Adrenal gland (tissue), 12 donors: ENCODE data around the gene FANCE. TPM values are rescaled to one million over a fixed set of nuclear protein-coding genes. Genes with fewer than 3 reads are reported as not detected.
"Not testable (repeated sequence)": the region's sequence is repeated elsewhere in the genome, so short reads cannot be mapped to it uniquely, and the experiment has no call there.

Experiments
- DNase-seq, 7 donors: peaks; one replicate each; pipeline ENCODE4 v3.0.0-alpha.2; 2019 to 2020
- H3K27ac ChIP-seq, 5 donors: fragments of 200-600 bp; sonication (generic) in 4 of 5; 1 replicate in 3 of 5; 2 replicates in 2 of 5; pipeline versions ENCODE4 v1.5.1 to v1.8.0; 2016 to 2020; ENCODE audit warnings: mild to moderate bottlenecking in 1 of 5
- H3K27me3 ChIP-seq: fragments of 200-600 bp; 2 replicates; pipeline ENCODE4 v1.8.0; 2021
- H3K36me3 ChIP-seq, 2 donors: fragments of 200-600 bp; replicated peaks in 1 of 2; 1 replicate in 1 of 2; 2 replicates in 1 of 2; pipeline versions ENCODE4 v1.5.1 to v1.8.0; 2018 to 2022
- H3K4me1 ChIP-seq, 2 donors: fragments of 200-600 bp; replicated peaks in 1 of 2; 1 replicate in 1 of 2; 2 replicates in 1 of 2; pipeline versions ENCODE4 v1.5.1 to v1.8.0; 2018 to 2021
- H3K4me3 ChIP-seq, 4 donors: fragments of 200-600 bp; sonication (generic) in 3 of 4; one replicate each; pipeline ENCODE4 v1.5.1; 2016 to 2018
- H3K9me3 ChIP-seq, 3 donors: fragments of 200-600 bp; sonication (generic) in 1 of 3; replicated peaks in 1 of 3; 1 replicate in 2 of 3; 2 replicates in 1 of 3; pipeline versions ENCODE4 v1.5.1 to v1.8.0; 2016 to 2021
- CTCF ChIP-seq, 6 experiments: fragments of 450-650 bp in 4 of 6; fragments of 200-600 bp in 2 of 6; sonication (generic) in 1 of 6; IDR thresholded peaks; 1 replicate in 5 of 6; 2 replicates in 1 of 6; pipeline versions ENCODE4 v1.5.1 to v1.8.0; 2016 to 2021; ENCODE audit warnings: antibody characterized with exemption in 6 of 6, mild to moderate bottlenecking in 2 of 6, moderate library complexity in 1 of 6
- WGBS, 4 donors: extraction: QIAGEN DNeasy Blood & Tissue Kit in 2 of 4; methylation state at CpG; one replicate each; pipeline versions ENCODE4 v1.1.5 to v1.1.7; 2013 to 2017; 5-methylcytosine and 5-hydroxymethylcytosine counted together
- intact Hi-C, 2 donors: fragments of 100-400 bp; cut with DNase I; formaldehyde crosslinking; loops; one replicate each; pipeline versions ENCODE4 v1.14.1 to v1.15.0; 2022 to 2023
- microRNA-seq, 3 donors: library from miRNA; unstranded; fragments of <30 nt; microRNA quantifications; one replicate each; pipeline ENCODE4, GENCODE V29; 2017 to 2020
- polyA plus RNA-seq, 3 donors: library from polyadenylated mRNA; stranded (reverse); fragments of 200-250 nt in 2 of 3; fragments of 350-450 nt in 1 of 3; fragmentation: Illumina TruSeq in 1 of 3; extraction: RNeasy Lipid Tissue Mini Kit (QIAGEN cat#74804) in 1 of 3; gene quantifications; one replicate each; pipeline ENCODE4 v1.2.3, GENCODE V29; 2013 to 2014
- small RNA-seq, 2 donors: library from RNA; depleted of rRNA; stranded (forward); fragments of <200 nt; gene quantifications; one replicate each; pipeline ENCODE3, GENCODE V24; 2016
- total RNA-seq, 9 donors: library from RNA; depleted of rRNA in 4 of 9; stranded (reverse); fragments of >200 nt in 4 of 9; fragments of 120-200 nt in 1 of 9; fragmentation: NEBNext Ultra II Directional in 1 of 9; extraction: Animal tissue kit (Norgen Biotek cat#: 25700) in 1 of 9; gene quantifications; one replicate each; pipeline versions ENCODE4 v1.1.0 to v1.2.4, GENCODE V29; 2013 to 2023
- donor health status: healthy with polysubstance abuse.
- donor health status: Bipolar disorder and iron deficiency.
- donor health status: DM: yes; HTN: yes; CAD: no.
- donor health status: DM: no; HTN: no; CAD: no.
- donor health status: DM: no; HTN: no; CAD: no.
- donor health status: DM: yes; HTN: yes; CAD: no.

Gene FANCE
- total and polyA plus RNA-seq, 12 donors = 1.0 to 5.3 (median 2.1) TPM

GRCh38 chr6:35514587-35514986 is 62.4 kb downstream of the FANCE start:
- Histone ChIP-seq H3K27ac (no peak overlapping the region), H3K36me3 (no peaks in the 10 kb centered on the region), H3K9me3 (no peaks in the 10 kb centered on the region), H3K4me1 (no peaks in the 10 kb centered on the region), H3K27me3 (peaks cover 10% of the 10 kb centered on the region), H3K4me3 (no peak overlapping the region)
- DNase-seq = no peak
- intact Hi-C loops = loop anchor here in 1 of 2 donors (10.0 kb wide), 1 partner anchor 50 kb away; no protein-coding TSS in a partner anchor
- WGBS, 4 donors = 81 to 89% (median 83%) methylated on average over 4 of the region's 4 CpGs
- TF ChIP-seq CTCF (IDR thresholded peaks at IDR 0.05) = no peak

GRCh38 chr6:35515939-35516338 is 63.8 kb downstream of the FANCE start:
- H3K27me3 ChIP-seq = peaks cover 10% of the 10 kb centered on the region
- H3K27ac ChIP-seq, H3K9me3 ChIP-seq, H3K4me3 ChIP-seq, H3K36me3 ChIP-seq, DNase-seq, H3K4me1 ChIP-seq: not testable (repeated sequence)
- intact Hi-C loops = loop anchor here in 1 of 2 donors (10.0 kb wide), 1 partner anchor 49 kb away; no protein-coding TSS in a partner anchor
- 83 to 93% (median 88%) methylated on average over 5 to 6 of the region's 6 CpGs for WGBS, 4 donors

Small RNA genes lying within 50 kb of the gene (microRNA-seq; reads per million reads assigned to microRNA genes)
- gene MIR7111 = 0 to 0.57 (median 0.45) reads per million in 3 donors

Small RNA genes lying within 50 kb of the gene (small RNA-seq; reads per million reads assigned to genes)
- 0 reads per million in 2 donors for gene MIR7111

Other genes with a start within 250 kb of the FANCE start
- gene SCUBE3, start 238.4 kb upstream of the FANCE start, total RNA-seq = 10 to 100 TPM in 5 of 9 donors, 1 to 10 TPM in 3, under 1 TPM in 1; 0.50 to 32.8 (median 12.0) TPM
- gene SCUBE3, start 238.4 kb upstream of the FANCE start, polyA plus RNA-seq = 1 to 10 TPM in 2 of 3 donors, under 1 TPM in 1; 0.61 to 2.9 (median 1.6) TPM
- gene ZNF76, start 192.6 kb upstream of the FANCE start, total RNA-seq = 10 to 100 TPM; 26.1 to 74.0 (median 45.1) TPM
- 100 to 1,000 TPM in 2 of 3 donors, 10 to 100 TPM in 1; 25.3 to 185 (median 100) TPM for gene ZNF76, start 192.6 kb upstream of the FANCE start, polyA plus RNA-seq
- gene DEF6, start 154.5 kb upstream of the FANCE start, total RNA-seq = 10 to 100 TPM in 1 of 9 donors, 1 to 10 TPM in 8; 2.3 to 11.5 (median 5.5) TPM
- 10 to 100 TPM in 2 of 3 donors, 1 to 10 TPM in 1; 1.6 to 26.1 (median 21.3) TPM for gene DEF6, start 154.5 kb upstream of the FANCE start, polyA plus RNA-seq
- 10 to 100 TPM in 8 of 9 donors, 1 to 10 TPM in 1; 6.0 to 32.9 (median 20.0) TPM for gene PPARD, start 109.8 kb upstream of the FANCE start, total RNA-seq
- 10 to 100 TPM; 15.3 to 39.8 (median 29.5) TPM for gene PPARD, start 109.8 kb upstream of the FANCE start, polyA plus RNA-seq
- 1,000 to 10,000 TPM in 6 of 9 donors, 100 to 1,000 TPM in 3; 680 to 1,613 (median 1,272) TPM for gene RPL10A, start 16.1 kb downstream of the FANCE start, total RNA-seq
- gene RPL10A, start 16.1 kb downstream of the FANCE start, polyA plus RNA-seq = 1,000 to 10,000 TPM in 1 of 3 donors, 100 to 1,000 TPM in 2; 733 to 1,132 (median 750) TPM
- 10 to 100 TPM in 3 of 9 donors, 1 to 10 TPM in 6; 1.4 to 14.3 (median 8.4) TPM for gene TEAD3, start 44.7 kb downstream of the FANCE start, total RNA-seq
- gene TEAD3, start 44.7 kb downstream of the FANCE start, polyA plus RNA-seq = 10 to 100 TPM in 2 of 3 donors, 1 to 10 TPM in 1; 5.5 to 15.5 (median 12.2) TPM
- under 1 TPM in 1 of 9 donors, not detected in 8; 0.06 TPM for gene TULP1, start 60.6 kb downstream of the FANCE start, total RNA-seq
- gene TULP1, start 60.6 kb downstream of the FANCE start, polyA plus RNA-seq = under 1 TPM in 2 of 3 donors, not detected in 1; 0.07 to 0.80 TPM
- 100 to 1,000 TPM in 7 of 9 donors, 10 to 100 TPM in 2; 19.7 to 234 (median 120) TPM for gene FKBP5, start 236.6 kb downstream of the FANCE start, total RNA-seq
- 100 to 1,000 TPM in 1 of 3 donors, 10 to 100 TPM in 2; 23.8 to 163 (median 65.7) TPM for gene FKBP5, start 236.6 kb downstream of the FANCE start, polyA plus RNA-seq